WTC11 (cell line): Measurements from ENCODE around the gene PGS1. TPM values are rescaled to one million over a fixed set of nuclear protein-coding genes. Genes with fewer than 3 reads are reported as not detected.

ENCODE experiments used
- ATAC-seq: fragments of 200-7000 bp; cut with Tn5 transposase; 2 replicates; pipeline ENCODE4 v1.10.0; 2021; ENCODE audit warnings: mild to moderate bottlenecking, moderate library complexity
- CTCF ChIA-PET: fragments of 300-600 bp; sonication (Branson Sonifier 250); formaldehyde crosslinking; loops from one replicate; lab custom pipeline; 2021; ENCODE audit warnings: antibody characterized with exemption; lab: Charles Lee
- POLR2A ChIA-PET: fragments of 350-600 bp; sonication (Branson Sonifier 250); formaldehyde crosslinking; loops from one replicate; lab custom pipeline; 2021; ENCODE audit warnings: antibody characterized with exemption; lab: Charles Lee
- DNase-seq: peaks from one replicate; pipeline ENCODE4 v3.0.0; 2021; ENCODE audit warnings: low spot score
- H3K27ac Mint-ChIP-seq: 2 replicates; pipeline ENCODE4 v1.8.0; 2021; ENCODE audit warnings: mixed read lengths
- H3K27me3 Mint-ChIP-seq: 2 replicates; pipeline ENCODE4 v1.8.0; 2021; ENCODE audit warnings: low read depth, mild to moderate bottlenecking, moderate library complexity, mixed read lengths
- H3K36me3 Mint-ChIP-seq: 2 replicates; pipeline ENCODE4 v1.8.0; 2021; ENCODE audit warnings: mixed read lengths
- H3K4me1 Mint-ChIP-seq: 2 replicates; pipeline ENCODE4 v1.8.0; 2022; ENCODE audit warnings: mixed read lengths
- H3K4me3 Mint-ChIP-seq: 2 replicates; pipeline ENCODE4 v1.8.0; 2021; ENCODE audit warnings: mild to moderate bottlenecking, moderate library complexity, mixed read lengths
- H3K9me3 Mint-ChIP-seq: 2 replicates; pipeline ENCODE4 v1.8.0; 2021; ENCODE audit warnings: mixed read lengths
- GTF2I ChIP-seq: fragments of 250-450 bp; sonication (Bioruptor Pico); conservative IDR thresholded peaks from 2 replicates; pipeline ENCODE4 v1.4.0; 2021; ENCODE audit warnings: mild to moderate bottlenecking
- HMGA2 ChIP-seq: fragments of 250-450 bp; sonication (Bioruptor Pico); IDR thresholded peaks from 2 replicates; pipeline ENCODE4 v1.4.0; 2021; ENCODE audit warnings: mild to moderate bottlenecking, moderate library complexity
- IRF2 ChIP-seq: sonication (generic); formaldehyde crosslinking; IDR thresholded peaks from 2 replicates; pipeline ENCODE4 v1.8.0; 2022; ENCODE audit warnings: low read depth, missing genetic modification reagents, borderline replicate concordance
- NFE2L1 ChIP-seq: sonication (generic); formaldehyde crosslinking; IDR thresholded peaks from 2 replicates; pipeline ENCODE4 v1.8.1; 2023; ENCODE audit warnings: missing genetic modification reagents
- NR2C2 ChIP-seq: sonication (generic); formaldehyde crosslinking; IDR thresholded peaks from 2 replicates; pipeline ENCODE4 v1.8.0; 2022; ENCODE audit warnings: mild to moderate bottlenecking, missing genetic modification reagents
- TEAD1 ChIP-seq: sonication (generic); formaldehyde crosslinking; IDR thresholded peaks from 2 replicates; pipeline ENCODE4 v1.8.0; 2022; ENCODE audit warnings: mild to moderate bottlenecking, missing genetic modification reagents
- TEAD4 ChIP-seq: sonication (generic); formaldehyde crosslinking; IDR thresholded peaks from 2 replicates; pipeline ENCODE4 v1.8.0; 2022; ENCODE audit warnings: mild to moderate bottlenecking, missing genetic modification reagents
- ZNF121 ChIP-seq: sonication (generic); formaldehyde crosslinking; IDR thresholded peaks from 2 replicates; pipeline ENCODE4 v1.8.0; 2023; ENCODE audit warnings: missing genetic modification reagents
- total RNA-seq: library from RNA; stranded (reverse); gene quantifications from 3 replicates; pipeline ENCODE4 v1.2.3, GENCODE V29; 2021
- TF ChIP-seq, protein P1 (sequence below): fragments of 250-450 bp; sonication (Bioruptor Pico); IDR thresholded peaks from 2 replicates; pipeline ENCODE4 v1.9.0; 2021; ENCODE audit warnings: mild to moderate bottlenecking, borderline replicate concordance
- TF ChIP-seq, protein P2 (sequence below): fragments of 200-600 bp; IDR thresholded peaks from 2 replicates; pipeline ENCODE4 v1.8.0; 2022; ENCODE audit warnings: antibody characterized with exemption
- TF ChIP-seq, protein P3 (sequence below): sonication (generic); formaldehyde crosslinking; IDR thresholded peaks from 2 replicates; pipeline ENCODE4 v1.8.0; 2023; ENCODE audit warnings: missing genetic modification reagents
- TF ChIP-seq, protein P4 (sequence below): sonication (generic); formaldehyde crosslinking; IDR thresholded peaks from 2 replicates; pipeline ENCODE4 v1.8.1; 2023; ENCODE audit warnings: mild to moderate bottlenecking, missing genetic modification reagents
- TF ChIP-seq, protein P5 (sequence below): sonication (generic); formaldehyde crosslinking; IDR thresholded peaks from 2 replicates; pipeline ENCODE4 v1.8.0; 2022; ENCODE audit warnings: mild to moderate bottlenecking, missing genetic modification reagents
- TF ChIP-seq, protein P6 (sequence below): sonication (generic); formaldehyde crosslinking; IDR thresholded peaks from 2 replicates; pipeline ENCODE4 v1.8.1; 2023; ENCODE audit warnings: mild to moderate bottlenecking, missing genetic modification reagents, moderate library complexity

PGS1 gene
- total RNA-seq, 1 experiment from 2014 or later = 51.4 TPM

DNA sequence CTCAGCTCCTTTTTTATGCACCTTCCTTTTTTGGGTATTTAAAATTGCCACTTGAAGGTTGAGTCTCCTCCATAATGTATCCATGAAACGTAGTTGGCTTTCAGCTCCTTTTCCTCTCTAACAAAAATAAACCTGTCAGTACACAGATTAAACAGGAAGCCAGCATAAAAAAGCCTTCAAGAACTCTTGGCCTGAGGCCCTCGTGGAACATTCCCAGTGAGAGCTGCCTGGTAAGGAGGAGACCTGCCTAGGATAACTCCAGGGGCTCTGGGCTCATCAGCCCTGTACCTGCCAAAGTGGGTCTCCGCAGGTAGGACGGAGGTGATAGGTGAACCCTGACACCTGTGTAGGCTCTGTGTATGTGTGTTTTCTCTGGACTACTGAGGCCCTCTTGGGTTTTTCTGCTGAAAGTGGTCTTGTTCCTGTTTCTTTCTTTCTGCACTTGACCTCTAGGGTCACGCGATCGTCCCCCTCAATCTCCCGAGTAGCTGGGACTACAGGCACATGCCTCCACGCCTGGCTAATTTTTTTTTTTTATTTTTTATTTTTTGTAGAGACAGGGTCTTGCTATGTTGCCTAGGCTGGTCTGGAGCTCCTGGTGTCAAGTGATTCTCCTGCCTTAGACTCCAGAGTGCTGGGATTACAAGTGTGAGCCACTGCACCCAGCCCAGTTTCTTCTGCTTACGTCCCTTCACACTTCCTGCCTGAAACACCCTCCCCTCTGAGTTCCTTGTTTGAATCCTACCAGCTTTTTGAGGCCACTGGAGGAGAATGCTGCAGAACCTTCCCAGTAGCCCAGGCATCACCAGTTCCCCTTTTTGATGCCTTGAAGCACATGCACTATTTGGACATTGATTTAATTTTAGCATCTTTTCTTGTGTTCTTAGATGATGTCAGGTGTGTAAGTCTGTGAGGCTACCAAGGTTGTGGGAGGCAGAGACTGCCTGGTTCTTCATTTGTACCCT, 9.8 kb downstream of the PGS1 start (continued):
- no peak for TF ChIP-seq NR2C2 (CRISPR knock-in tag)

DNA sequence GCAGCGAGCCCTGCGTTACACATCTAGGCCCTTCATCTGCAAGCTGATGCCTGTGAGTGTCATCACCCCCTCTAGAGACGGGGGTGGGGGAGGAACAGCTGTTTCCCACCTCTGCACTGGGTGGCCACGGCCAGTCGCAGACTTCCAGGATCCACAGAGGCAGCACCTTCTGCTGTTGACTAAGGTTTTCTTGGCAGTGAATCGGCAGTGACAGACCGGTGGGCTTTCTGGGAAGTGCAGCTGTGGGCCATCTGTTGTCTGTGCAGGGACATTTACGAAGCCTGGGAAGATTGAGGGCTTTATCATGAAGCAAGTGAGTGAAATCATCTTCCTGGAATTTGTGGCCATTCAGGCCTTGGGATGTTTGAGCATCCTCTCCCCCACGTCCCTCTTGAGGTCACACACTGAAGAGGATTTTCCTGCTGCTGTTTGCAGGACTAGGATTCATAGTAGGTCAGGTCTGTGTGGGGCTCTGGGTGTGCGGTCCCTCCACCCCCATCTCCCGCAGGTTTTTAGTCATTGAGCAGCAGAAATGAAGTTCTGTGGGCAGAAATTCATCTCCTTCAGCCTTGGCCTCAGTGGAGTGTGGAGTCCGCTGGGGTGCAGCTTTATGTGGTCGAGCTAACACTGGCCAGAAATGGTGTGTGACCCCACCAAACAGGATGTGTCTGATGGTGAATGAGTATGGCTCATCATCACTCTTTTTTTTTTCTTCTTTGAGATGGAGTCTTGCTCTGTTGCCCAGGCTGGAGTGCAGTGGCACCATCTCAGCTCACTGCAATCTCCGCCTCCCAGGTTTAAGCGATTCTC, 12.0 kb downstream of the PGS1 start:
- H3K9me3 Mint-ChIP-seq = no peaks in the 10 kb centered on the region
- no peak overlapping the region for H3K4me3 Mint-ChIP-seq
- peaks cover 20% of the 10 kb centered on the region for H3K36me3 Mint-ChIP-seq
- TF ChIP-seq TEAD1 (CRISPR knock-in tag) (no peak), ZNF121 (CRISPR knock-in tag) (0 out of 2 replicates have a peak, but pooled peaks have one; percentile 43), TEAD4 (CRISPR knock-in tag) (no peak)
- TF ChIP-seq, protein P1, sequence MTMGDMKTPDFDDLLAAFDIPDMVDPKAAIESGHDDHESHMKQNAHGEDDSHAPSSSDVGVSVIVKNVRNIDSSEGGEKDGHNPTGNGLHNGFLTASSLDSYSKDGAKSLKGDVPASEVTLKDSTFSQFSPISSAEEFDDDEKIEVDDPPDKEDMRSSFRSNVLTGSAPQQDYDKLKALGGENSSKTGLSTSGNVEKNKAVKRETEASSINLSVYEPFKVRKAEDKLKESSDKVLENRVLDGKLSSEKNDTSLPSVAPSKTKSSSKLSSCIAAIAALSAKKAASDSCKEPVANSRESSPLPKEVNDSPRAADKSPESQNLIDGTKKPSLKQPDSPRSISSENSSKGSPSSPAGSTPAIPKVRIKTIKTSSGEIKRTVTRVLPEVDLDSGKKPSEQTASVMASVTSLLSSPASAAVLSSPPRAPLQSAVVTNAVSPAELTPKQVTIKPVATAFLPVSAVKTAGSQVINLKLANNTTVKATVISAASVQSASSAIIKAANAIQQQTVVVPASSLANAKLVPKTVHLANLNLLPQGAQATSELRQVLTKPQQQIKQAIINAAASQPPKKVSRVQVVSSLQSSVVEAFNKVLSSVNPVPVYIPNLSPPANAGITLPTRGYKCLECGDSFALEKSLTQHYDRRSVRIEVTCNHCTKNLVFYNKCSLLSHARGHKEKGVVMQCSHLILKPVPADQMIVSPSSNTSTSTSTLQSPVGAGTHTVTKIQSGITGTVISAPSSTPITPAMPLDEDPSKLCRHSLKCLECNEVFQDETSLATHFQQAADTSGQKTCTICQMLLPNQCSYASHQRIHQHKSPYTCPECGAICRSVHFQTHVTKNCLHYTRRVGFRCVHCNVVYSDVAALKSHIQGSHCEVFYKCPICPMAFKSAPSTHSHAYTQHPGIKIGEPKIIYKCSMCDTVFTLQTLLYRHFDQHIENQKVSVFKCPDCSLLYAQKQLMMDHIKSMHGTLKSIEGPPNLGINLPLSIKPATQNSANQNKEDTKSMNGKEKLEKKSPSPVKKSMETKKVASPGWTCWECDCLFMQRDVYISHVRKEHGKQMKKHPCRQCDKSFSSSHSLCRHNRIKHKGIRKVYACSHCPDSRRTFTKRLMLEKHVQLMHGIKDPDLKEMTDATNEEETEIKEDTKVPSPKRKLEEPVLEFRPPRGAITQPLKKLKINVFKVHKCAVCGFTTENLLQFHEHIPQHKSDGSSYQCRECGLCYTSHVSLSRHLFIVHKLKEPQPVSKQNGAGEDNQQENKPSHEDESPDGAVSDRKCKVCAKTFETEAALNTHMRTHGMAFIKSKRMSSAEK (CRISPR knock-in tag) = no peak
- TF ChIP-seq, protein P2, sequence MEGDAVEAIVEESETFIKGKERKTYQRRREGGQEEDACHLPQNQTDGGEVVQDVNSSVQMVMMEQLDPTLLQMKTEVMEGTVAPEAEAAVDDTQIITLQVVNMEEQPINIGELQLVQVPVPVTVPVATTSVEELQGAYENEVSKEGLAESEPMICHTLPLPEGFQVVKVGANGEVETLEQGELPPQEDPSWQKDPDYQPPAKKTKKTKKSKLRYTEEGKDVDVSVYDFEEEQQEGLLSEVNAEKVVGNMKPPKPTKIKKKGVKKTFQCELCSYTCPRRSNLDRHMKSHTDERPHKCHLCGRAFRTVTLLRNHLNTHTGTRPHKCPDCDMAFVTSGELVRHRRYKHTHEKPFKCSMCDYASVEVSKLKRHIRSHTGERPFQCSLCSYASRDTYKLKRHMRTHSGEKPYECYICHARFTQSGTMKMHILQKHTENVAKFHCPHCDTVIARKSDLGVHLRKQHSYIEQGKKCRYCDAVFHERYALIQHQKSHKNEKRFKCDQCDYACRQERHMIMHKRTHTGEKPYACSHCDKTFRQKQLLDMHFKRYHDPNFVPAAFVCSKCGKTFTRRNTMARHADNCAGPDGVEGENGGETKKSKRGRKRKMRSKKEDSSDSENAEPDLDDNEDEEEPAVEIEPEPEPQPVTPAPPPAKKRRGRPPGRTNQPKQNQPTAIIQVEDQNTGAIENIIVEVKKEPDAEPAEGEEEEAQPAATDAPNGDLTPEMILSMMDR = 0 out of 2 replicates have a peak, but pooled peaks have one; percentile 14
- POLR2A ChIA-PET = interaction anchor here (1.6 kb wide), 1 partner anchor 29 kb away, joined by 9 read pairs; no protein-coding TSS in a partner anchor
- ATAC-seq (peak; percentile 59), DNase-seq (no peak)
- peaks cover 44% of the 10 kb centered on the region for H3K4me1 Mint-ChIP-seq
- no peaks in the 10 kb centered on the region for H3K27me3 Mint-ChIP-seq
- CTCF ChIA-PET = interaction anchor here (0.7 to 5.1 kb wide), 11 partner anchors 11 to 139 kb away, joined by 3 to 25 read pairs (median 6); no protein-coding TSS in a partner anchor
- H3K27ac Mint-ChIP-seq = peak overlapping the region; percentile 89

DNA sequence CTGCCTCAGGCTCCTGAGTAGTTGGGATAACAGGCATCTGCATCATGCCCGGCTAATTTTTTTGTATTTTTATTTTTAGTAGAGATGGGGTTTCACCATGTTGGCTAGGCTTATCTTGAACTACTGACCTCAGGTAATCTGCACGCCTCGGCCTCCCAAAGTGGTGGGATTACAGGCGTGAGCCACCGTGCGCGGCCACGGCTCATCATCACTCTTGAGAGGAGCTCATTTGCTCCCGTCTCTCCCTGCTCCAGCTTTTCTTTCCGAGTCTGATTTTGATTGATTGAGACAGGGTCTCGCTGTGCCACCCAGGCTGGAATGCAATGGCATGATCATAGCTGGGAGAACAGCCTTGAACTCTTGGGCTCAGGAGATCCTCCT, 12.6 kb downstream of the PGS1 start:
- ChIA-PET CTCF (interaction anchor here (0.6 to 5.1 kb wide), 10 partner anchors 10 to 140 kb away, joined by 3 to 25 read pairs (median 6); no protein-coding TSS in a partner anchor), POLR2A (no interaction called here)
- no peak for TF ChIP-seq GTF2I (CRISPR knock-in tag)
- TF ChIP-seq, protein P3, sequence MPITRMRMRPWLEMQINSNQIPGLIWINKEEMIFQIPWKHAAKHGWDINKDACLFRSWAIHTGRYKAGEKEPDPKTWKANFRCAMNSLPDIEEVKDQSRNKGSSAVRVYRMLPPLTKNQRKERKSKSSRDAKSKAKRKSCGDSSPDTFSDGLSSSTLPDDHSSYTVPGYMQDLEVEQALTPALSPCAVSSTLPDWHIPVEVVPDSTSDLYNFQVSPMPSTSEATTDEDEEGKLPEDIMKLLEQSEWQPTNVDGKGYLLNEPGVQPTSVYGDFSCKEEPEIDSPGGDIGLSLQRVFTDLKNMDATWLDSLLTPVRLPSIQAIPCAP (CRISPR knock-in tag) = no peak
- TF ChIP-seq, protein P4, sequence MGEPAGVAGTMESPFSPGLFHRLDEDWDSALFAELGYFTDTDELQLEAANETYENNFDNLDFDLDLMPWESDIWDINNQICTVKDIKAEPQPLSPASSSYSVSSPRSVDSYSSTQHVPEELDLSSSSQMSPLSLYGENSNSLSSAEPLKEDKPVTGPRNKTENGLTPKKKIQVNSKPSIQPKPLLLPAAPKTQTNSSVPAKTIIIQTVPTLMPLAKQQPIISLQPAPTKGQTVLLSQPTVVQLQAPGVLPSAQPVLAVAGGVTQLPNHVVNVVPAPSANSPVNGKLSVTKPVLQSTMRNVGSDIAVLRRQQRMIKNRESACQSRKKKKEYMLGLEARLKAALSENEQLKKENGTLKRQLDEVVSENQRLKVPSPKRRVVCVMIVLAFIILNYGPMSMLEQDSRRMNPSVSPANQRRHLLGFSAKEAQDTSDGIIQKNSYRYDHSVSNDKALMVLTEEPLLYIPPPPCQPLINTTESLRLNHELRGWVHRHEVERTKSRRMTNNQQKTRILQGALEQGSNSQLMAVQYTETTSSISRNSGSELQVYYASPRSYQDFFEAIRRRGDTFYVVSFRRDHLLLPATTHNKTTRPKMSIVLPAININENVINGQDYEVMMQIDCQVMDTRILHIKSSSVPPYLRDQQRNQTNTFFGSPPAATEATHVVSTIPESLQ (CRISPR knock-in tag) = no peak
- TF ChIP-seq, protein P5, sequence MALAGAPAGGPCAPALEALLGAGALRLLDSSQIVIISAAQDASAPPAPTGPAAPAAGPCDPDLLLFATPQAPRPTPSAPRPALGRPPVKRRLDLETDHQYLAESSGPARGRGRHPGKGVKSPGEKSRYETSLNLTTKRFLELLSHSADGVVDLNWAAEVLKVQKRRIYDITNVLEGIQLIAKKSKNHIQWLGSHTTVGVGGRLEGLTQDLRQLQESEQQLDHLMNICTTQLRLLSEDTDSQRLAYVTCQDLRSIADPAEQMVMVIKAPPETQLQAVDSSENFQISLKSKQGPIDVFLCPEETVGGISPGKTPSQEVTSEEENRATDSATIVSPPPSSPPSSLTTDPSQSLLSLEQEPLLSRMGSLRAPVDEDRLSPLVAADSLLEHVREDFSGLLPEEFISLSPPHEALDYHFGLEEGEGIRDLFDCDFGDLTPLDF = no peak
- no peak for TF ChIP-seq IRF2
- no peak for TF ChIP-seq HMGA2
- TF ChIP-seq NFE2L1 = no peak
- TF ChIP-seq, protein P6, sequence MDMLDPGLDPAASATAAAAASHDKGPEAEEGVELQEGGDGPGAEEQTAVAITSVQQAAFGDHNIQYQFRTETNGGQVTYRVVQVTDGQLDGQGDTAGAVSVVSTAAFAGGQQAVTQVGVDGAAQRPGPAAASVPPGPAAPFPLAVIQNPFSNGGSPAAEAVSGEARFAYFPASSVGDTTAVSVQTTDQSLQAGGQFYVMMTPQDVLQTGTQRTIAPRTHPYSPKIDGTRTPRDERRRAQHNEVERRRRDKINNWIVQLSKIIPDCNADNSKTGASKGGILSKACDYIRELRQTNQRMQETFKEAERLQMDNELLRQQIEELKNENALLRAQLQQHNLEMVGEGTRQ (CRISPR knock-in tag) = no peak
- H3K4me3 Mint-ChIP-seq = no peak overlapping the region
- peaks cover 24% of the 10 kb centered on the region for H3K36me3 Mint-ChIP-seq
- no peaks in the 10 kb centered on the region for H3K27me3 Mint-ChIP-seq
- peak overlapping the region; percentile 83 for H3K27ac Mint-ChIP-seq
- ATAC-seq (no peak), DNase-seq (no peak)
- peaks cover 39% of the 10 kb centered on the region for H3K4me1 Mint-ChIP-seq
- H3K9me3 Mint-ChIP-seq = no peaks in the 10 kb centered on the region
